Measurements from ENCODE around the gene GMPS.

DNA sequence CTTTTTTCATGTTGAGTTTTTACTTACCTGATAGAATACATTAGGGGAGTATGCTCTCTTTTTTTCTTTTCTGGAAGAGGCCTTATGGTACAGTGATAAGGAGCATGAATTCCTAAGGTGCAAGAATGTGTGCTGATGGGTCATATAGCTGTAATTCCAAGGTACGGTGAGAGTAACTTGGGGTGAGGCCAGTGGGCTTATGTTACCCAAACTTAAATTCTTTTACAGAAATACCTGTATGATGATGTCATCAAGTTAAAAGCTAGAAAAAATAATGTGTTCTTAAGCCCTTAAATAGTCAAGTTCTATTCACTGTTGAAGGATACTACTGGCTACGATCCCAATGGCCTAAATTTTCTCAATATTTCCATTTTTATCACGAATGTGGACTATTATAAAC is 111.2 kb downstream of the GMPS start:
- TF ChIP-seq, protein P1, sequence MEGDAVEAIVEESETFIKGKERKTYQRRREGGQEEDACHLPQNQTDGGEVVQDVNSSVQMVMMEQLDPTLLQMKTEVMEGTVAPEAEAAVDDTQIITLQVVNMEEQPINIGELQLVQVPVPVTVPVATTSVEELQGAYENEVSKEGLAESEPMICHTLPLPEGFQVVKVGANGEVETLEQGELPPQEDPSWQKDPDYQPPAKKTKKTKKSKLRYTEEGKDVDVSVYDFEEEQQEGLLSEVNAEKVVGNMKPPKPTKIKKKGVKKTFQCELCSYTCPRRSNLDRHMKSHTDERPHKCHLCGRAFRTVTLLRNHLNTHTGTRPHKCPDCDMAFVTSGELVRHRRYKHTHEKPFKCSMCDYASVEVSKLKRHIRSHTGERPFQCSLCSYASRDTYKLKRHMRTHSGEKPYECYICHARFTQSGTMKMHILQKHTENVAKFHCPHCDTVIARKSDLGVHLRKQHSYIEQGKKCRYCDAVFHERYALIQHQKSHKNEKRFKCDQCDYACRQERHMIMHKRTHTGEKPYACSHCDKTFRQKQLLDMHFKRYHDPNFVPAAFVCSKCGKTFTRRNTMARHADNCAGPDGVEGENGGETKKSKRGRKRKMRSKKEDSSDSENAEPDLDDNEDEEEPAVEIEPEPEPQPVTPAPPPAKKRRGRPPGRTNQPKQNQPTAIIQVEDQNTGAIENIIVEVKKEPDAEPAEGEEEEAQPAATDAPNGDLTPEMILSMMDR (conservative IDR thresholded peaks at IDR 0.05; ENCODE audit: low read depth, low read length), result no peak
- TF ChIP-seq EZH2 (IDR thresholded peaks at IDR 0.05; ENCODE audit: low read length, unreplicated experiment), result no peak
- TF ChIP-seq EZH2phosphoT487 (IDR thresholded peaks at IDR 0.05; ENCODE audit: borderline replicate concordance, low read length), result no peak

Measured in PC-3 (cell line).